ENCODE results near the gene MTARC2. TPM values are rescaled to one million over a fixed set of nuclear protein-coding genes. Genes with fewer than 3 reads are reported as not detected.
A peak's percentile ranks its signal among the peaks of the same experiment; 100 is the strongest.

The MTARC2 gene
- total RNA-seq, 1 donor from 2014 or later, result 24.9 TPM

DNA sequence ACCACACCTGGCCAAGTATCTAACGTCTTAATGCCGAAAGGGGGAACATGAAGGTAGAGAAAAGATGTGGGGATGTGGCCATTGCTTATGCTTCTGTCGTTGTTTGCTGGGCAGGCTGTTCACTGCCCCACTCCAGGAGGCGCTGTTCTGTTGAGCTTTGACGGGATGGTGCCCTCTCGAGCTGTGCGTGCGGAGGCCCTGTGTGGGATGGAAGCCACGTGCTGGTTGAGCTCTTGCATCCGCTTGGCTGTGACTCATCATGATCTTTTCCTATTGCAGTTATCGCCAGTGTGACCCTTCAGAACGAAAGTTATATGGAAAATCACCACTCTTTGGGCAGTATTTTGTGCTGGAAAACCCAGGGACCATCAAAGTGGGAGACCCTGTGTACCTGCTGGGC is 64.9 kb downstream of the MTARC2 start:
- ATAC-seq (no peak), DNase-seq (no peak)
- intact Hi-C loops (cut with micrococcal nuclease), result loop anchor here (5.0 to 10.0 kb wide), 2 partner anchors 62 to 389 kb away; partner anchors contain the start of gene HLX

DNA sequence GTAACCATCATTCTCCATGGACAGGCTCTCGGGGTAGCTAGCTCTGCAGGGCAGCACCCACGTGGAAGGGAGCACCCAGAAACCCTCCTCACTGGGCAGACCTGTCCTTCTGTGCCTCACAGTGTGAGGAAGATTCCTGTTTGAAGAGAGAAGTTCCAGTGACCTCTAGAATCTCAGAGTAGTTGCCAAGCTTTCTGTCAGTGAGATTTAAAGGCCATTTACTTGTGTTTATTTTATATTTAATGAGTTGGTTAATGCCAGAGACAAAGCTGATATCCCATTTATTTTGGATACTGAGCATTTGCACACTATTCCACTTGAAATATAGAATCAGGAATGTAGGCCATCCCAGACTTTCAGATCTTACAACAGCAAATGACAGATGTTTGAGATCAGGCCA is 67.3 kb downstream of the MTARC2 start:
- intact Hi-C loops (cut with micrococcal nuclease), result loop anchor here (10.0 kb wide), 1 partner anchor 59 kb away; the partner anchor contains the start of gene HLX
- no peak for DNase-seq
- ATAC-seq, result no peak

DNA sequence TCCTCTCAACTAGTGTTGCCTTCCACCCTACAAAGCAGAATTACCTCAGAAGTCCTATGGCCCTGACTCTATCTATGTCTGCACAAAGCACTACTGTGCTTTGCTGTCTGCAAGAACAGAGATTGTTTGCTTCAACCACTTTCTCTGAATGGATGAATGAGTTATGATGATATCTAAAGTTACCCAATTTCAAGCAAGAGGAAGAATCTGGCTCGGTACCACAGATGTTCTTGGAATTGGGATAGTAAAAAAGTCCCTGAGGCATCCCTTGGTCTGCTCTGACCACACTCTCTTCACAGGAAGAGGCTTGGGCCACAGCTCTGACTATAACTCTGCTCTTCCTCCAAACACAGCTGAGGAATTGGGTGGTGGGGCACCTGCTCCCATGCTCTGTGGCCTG is 69.8 kb downstream of the MTARC2 start:
- ATAC-seq (no peak), DNase-seq (no peak)
- intact Hi-C loops (cut with micrococcal nuclease), result loop anchor here (10.0 kb wide), 1 partner anchor 57 kb away; the partner anchor contains the start of gene HLX

DNA sequence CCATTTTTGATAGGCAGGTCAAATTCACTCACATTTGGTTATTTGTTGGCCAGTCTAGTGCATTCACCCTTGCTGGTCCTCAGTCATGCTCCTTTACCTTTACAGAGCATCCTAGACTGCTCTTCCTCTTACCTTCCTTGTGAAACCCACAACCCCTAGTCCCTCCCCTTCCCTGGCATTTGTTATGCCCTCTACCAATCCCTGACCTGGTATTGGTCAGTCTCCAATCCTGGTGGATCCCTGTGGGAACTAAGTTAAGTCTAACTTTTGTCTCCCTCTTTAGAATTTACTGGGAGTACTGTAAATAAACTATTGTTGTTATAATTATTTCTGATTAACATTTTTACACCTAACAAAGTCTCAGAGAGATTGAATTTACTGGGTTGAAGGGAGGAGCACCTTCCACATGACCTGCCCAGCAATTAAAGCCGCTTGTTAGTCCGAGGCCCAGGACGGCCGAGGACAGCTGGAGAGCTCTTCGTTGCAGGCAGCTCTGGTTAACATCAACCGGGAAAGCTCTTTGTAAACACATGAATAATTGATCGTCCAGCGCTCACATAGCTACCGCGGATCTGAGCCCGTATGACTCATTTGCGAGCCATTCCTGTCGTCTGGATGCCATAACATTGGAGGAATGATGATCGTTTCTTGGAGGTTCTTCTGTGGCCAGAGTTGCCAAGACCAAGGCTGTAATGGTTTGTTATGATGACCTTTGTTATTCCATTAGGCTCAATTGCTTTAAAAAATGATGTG is 70.5 kb downstream of the MTARC2 start:
- DNase-seq (no peak), ATAC-seq (no peak)
- intact Hi-C loops (cut with micrococcal nuclease), result loop anchor here (10.0 kb wide), 1 partner anchor 56 kb away; the partner anchor contains the start of gene HLX

DNA sequence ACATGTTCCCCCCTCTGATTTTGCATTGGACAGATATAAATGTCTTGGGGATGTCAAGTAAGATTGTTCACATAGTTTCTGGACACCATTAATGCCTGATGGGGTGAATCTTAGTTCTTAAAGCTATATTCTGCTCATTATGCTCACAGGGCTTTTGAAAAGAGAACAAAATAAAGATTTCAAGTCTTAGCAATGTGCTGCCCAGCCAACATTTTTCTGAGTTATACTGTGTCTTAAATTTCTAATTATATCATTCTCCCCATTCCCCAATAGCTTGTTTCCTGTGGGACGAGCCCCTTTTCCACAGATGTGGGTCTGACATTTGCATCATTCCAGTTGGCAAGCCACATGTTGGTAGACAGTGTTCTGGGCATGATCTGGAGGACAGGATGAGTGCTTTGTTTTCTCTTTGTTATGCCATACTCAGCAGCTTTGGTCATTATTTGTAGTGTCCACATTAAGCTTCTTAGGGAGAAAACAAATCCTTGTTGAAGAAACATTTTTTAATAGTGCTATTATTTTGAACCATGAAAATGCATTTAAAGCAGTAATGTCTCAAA is 71.4 kb downstream of the MTARC2 start:
- DNase-seq, result no peak
- intact Hi-C loops (cut with micrococcal nuclease), result loop anchor here (10.0 kb wide), 1 partner anchor 55 kb away; the partner anchor contains the start of gene HLX
- no peak for ATAC-seq

DNA sequence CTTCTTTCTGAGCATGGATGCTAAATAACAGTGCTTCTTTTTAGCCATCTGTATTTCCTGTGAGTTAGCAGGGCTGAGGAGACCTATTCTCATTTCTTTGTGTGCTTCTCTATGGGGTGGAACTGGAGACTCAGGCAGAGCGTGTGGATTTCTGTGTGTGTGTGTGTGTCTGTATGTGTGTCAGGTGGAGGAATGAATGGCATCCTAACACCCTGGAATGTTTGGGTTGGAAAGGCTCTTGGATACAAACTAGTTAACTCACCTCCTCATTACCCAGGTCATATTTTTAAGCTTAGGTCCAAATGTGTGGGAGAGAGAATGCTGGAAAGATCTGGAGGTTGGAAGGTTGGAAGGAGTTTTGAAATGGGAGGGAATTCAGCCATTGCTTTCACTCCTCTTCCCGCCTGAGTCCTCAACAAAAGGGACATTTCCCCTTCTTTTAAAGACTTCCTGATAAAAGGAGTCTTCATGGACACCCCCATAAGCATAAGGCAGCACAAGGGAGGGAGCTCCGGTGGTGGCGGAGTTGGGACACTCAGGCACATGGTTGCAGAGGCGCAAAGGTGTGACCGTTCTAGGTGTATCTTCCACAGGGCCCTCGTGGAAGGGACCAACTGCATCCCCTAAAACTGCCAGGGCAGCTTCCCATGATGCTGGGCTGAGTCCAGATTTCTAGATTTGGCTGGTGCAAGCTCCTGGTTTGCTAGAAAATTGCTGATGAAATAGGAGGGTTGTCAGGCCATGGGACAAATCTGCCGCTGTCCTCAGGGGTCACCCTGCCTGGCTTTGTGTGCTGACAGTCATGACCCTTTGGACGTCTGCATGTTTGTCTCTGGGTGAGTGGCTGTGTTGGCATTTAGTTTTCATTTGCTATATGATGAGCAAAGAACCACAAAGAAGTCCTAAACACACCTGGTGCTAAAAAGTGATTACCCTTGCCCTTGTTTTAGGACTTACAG is 76.2 kb downstream of the MTARC2 start:
- ATAC-seq (no peak), DNase-seq (no peak)
- intact Hi-C loops (cut with micrococcal nuclease), result no loop called here

DNA sequence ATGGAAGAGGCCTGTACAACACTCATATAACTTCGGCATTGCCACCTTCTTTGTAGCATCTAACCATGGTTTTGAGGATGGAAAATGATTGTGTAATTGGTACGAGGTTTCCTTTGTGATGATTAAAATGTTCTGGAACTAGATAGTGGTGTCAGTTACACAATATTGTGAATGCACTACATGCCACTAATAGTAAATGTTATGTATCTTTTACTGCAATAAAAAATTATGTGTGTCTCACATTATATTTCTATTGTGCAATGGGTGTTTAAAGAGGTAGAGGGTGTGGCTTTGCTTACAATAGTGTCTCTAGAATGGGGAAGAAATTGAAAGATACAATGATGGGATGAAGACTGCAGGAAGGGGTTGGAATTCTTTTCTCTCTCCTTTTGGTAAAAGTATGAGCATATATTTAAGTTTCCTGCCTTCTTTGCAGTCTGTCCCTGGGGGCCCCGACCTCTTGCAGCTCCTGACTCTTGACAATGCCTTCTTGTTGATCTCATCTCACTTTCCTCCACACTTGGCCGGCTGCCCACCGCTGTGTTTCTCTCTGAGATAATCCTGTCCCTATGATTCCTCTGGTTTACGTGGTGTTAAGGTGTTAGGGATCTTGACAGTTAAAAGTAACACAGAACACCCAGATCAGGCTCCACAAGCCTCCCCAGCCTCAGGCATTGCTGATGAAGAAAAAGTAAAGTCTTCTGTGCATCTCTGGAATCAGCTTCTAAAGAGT is 77.9 kb downstream of the MTARC2 start:
- DNase-seq (peak; percentile 43), ATAC-seq (no peak)
- intact Hi-C loops (cut with micrococcal nuclease), result no loop called here

DNA sequence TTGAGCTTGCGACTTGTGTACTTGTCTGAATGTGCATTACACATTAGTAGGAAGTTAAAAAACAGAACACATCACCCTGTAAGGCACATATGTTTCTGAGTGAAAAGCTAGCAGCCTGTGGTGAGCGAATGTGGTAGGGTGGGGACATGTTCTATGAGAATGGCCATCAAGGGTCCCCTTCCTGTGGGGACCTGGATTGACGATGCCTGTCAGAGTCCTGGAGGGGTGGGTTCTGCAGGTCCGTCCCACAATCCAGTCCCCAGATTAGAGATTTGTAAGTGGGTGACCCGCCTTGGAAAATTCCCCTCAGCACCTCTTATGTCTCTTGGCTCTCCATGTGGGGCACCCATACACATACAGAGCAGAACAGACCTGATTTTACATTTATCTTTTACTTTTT is 78.6 kb downstream of the MTARC2 start:
- ATAC-seq (no peak), DNase-seq (no peak)
- intact Hi-C loops (cut with micrococcal nuclease), result no loop called here

DNA sequence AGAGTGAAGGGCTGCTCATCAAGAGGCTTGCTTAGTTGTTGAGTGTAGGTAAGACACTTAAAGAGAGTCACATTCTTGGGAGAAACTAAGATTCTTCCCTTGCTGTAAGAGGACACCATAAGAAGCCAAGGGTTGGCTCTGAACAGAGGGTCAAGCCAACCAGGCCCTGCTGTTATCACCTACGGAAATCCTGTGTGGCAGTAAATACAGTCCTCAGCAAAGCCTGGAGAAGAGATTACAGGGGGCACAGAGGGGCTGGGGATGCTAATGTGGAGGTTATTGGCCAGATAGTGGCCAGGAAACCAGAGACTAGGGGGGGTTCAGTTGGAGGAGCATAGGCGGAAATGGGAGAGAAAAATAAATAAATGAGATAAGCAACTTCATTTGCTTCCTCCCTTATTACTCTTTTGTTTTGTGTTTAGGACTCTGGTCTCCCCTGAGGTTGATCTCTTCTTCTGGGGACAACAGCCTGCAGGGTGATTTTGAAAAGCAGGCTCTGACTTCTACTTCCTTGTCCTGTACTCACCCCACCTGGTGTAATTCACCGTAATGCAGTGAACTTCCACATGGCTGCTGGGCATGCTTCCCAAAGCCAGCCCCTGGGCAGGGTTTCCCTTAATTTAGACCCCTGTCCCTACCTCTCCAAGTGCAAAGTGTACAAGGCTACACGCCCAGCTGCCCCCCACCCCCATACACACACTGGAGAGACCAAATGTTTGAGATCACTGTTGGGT is 79.5 kb downstream of the MTARC2 start:
- ATAC-seq, result peak; percentile 30
- no peak for DNase-seq
- intact Hi-C loops (cut with micrococcal nuclease), result no loop called here

DNA sequence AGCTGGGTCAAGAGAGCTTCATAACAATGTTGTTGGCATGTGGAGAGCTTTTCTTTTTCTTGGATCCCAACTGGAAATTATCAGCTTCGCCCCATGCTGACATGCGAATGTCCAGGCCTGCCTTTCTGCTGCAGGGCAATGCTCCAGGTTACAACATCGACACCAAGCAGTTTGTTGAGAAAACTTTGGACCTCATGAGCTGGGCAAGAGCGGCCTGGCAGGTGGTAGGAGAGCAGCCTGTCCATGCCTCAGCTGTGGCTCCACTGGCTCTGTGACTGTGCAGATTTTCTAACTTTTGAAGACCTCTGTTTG is 80.0 kb downstream of the MTARC2 start:
- intact Hi-C loops (cut with micrococcal nuclease), result no loop called here
- ATAC-seq (peak; percentile 39), DNase-seq (no peak)

DNA sequence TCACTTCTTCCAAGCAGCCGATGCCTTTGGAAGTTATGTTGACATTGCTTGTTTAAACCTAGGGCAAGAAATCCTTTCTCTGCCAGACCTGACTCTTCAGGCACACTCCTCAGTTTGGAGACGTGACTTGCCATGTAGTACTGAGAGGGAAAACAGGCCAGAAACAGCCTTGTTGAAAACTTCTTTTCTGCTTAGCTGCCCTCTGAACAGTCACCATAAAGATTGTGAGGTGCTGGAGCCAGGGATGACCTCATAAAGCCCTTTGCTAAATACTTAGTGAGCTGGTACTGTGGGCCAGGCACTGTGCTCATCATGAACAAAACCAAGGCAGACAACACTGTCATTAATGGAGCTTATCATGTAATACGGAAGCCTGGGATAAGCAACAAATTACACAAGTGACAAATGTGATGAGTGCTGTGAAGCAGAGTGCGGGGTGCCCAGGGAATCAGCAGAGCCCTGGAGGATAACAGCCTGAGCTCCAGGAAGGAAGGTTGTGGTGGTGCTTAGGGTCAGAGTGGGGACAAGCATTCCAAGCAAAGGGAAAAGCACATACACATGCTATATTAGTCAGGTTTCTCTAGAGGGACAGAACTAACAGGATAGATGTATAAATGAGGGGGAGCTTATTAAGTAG is 80.9 kb downstream of the MTARC2 start:
- intact Hi-C loops (cut with micrococcal nuclease), result no loop called here
- ATAC-seq (peak; percentile 70), DNase-seq (no peak)

DNA sequence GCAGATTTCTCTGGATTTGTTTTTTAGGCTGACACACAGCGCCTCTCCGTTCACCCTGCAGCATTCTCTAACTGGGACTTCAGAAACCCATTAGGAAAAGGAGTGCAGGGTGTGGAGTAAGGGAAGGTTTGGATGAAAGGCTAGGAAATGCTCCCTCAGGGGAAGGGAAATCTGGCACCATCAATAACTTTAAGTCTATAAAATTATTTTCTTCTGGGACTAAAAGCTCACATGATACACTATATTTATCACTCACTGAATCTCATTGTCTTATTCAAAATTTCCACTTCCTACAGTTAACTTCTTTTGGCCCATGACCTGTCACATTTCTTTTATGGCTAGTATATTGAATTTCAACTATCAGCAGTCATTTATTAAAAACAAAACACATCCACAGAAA is 85.3 kb downstream of the MTARC2 start:
- ATAC-seq, result no peak
- intact Hi-C loops (cut with micrococcal nuclease), result no loop called here

More for the DNA sequence above, 85.3 kb downstream of the MTARC2 start:
- no peak for DNase-seq

Other genes starting within 250 kb of the MTARC2 start
- gene MARK1, start 220.2 kb upstream of the MTARC2 start, total RNA-seq, result 16.6 TPM
- 22.7 TPM for gene C1orf115, start 58.0 kb upstream of the MTARC2 start, total RNA-seq
- 3.5 TPM for gene MTARC1, start 38.6 kb downstream of the MTARC2 start, total RNA-seq
- gene HLX, start 131.1 kb downstream of the MTARC2 start, total RNA-seq, result 4.0 TPM